ENCODE data around the gene CFAP77. TPM values are rescaled to one million over a fixed set of nuclear protein-coding genes. Genes with fewer than 3 reads are reported as not detected.

The CFAP77 gene
- total and polyA plus RNA-seq, 2 of the 8 experiments (the other 6 are each of a cell fraction or from before 2014, with no cell fraction given): 0.63 to 0.97 TPM

DNA sequence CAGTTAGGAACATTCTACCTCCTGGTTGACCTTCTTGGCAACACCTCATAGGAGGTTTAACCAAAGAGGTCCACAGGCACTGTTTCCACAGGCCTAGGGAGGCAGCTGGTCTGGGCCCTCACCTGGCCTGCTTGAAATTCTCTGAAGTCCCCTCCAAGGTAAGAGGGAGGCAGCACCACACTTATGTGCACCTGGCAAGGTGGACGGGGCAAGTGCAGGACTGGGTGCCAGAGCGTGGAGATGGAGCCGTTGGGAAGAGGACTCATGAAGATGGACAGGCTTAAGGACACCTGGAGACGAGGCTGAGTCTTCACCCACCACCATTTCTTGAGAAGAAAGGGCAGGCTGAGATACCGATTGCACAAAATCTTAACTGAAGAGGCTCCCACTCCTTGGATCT is 165.8 kb downstream of the CFAP77 start (continued):
- TF ChIP-seq SIN3A (conservative IDR thresholded peaks at IDR 0.05 in 1 of 2, IDR thresholded peaks at IDR 0.05 in 1 of 2; ENCODE audit: low read depth in 1 of 2, low read length in 2 of 2) (no peak), KDM5A (IDR thresholded peaks at IDR 0.05; ENCODE audit: low read length) (no peak), POU5F1 (IDR thresholded peaks at IDR 0.05; ENCODE audit: low read depth, low read length) (no peak), RBBP5 (IDR thresholded peaks at IDR 0.05; ENCODE audit: borderline replicate concordance, low read depth, low read length) (no peak), JUND (IDR thresholded peaks at IDR 0.05; ENCODE audit: low read length) (no peak), JUN (IDR thresholded peaks at IDR 0.05; ENCODE audit: low read depth, low read length) (no peak), MAFK (IDR thresholded peaks at IDR 0.05; ENCODE audit: low read depth, low read length) (no peak), EP300 (IDR thresholded peaks at IDR 0.05; ENCODE audit: borderline replicate concordance in 1 of 2, low read depth in 2 of 2, low read length in 2 of 2) (no peak), CHD1 (IDR thresholded peaks at IDR 0.05; ENCODE audit: low read depth, low read length) (no peak)

Data from H1 (cell line).